Measurements from ENCODE around the gene CD163L1.

DNA sequence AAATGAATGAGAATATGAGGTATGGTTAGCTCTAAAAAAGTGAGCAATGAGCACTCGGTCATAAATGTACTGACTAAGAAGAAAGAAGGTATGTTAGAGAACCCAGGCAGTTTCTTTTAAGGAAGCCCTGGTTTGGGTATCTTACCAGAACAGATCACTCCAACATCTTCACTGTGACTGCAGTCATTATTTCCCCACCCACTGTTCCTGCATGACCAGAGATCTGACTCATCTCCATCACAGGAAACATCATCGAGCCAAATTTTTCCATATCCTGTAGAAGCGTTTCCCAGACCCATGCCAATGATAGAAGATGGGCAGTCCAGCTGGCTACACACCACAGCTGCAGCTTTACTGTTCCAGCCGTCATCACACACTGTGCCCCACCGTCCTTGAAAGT is 48.0 kb downstream of the CD163L1 start:
- TF ChIP-seq, protein P1, sequence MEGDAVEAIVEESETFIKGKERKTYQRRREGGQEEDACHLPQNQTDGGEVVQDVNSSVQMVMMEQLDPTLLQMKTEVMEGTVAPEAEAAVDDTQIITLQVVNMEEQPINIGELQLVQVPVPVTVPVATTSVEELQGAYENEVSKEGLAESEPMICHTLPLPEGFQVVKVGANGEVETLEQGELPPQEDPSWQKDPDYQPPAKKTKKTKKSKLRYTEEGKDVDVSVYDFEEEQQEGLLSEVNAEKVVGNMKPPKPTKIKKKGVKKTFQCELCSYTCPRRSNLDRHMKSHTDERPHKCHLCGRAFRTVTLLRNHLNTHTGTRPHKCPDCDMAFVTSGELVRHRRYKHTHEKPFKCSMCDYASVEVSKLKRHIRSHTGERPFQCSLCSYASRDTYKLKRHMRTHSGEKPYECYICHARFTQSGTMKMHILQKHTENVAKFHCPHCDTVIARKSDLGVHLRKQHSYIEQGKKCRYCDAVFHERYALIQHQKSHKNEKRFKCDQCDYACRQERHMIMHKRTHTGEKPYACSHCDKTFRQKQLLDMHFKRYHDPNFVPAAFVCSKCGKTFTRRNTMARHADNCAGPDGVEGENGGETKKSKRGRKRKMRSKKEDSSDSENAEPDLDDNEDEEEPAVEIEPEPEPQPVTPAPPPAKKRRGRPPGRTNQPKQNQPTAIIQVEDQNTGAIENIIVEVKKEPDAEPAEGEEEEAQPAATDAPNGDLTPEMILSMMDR (IDR thresholded peaks at IDR 0.05) = no peak
- no peak for TF ChIP-seq EZH2phosphoT487 (IDR thresholded peaks at IDR 0.05)
- TF ChIP-seq EZH2 (IDR thresholded peaks at IDR 0.05) = no peak

All from neural progenitor cell (in vitro differentiated cells).